ENCODE data around the gene OR6B2.

Gene OR6B2

GRCh38 chr2:240023792-240024191, 6.4 kb downstream of the OR6B2 start:
- Histone ChIP-seq H3K9ac (peak overlapping the region; percentile 80), H3K4me2 (peak overlapping the region; percentile 99), H3K4me1 (ENCODE audit: low read depth, poor library complexity, severe bottlenecking) (peaks cover 13% of the 10 kb centered on the region), H3K4me3 (IDR thresholded peaks at IDR 0.05; ENCODE audit: insufficient read depth, low read depth, low read length) (no peak overlapping the region), H3K27me3 (ENCODE audit: insufficient read depth, low read depth) (no peaks in the 10 kb centered on the region), H3K79me2 (ENCODE audit: insufficient read depth, low read depth) (peaks cover 34% of the 10 kb centered on the region), H3K36me3 (ENCODE audit: insufficient read depth) (peaks cover 12% of the 10 kb centered on the region; the same call in 1 of the 2 replicates), H2AFZ (ENCODE audit: low read depth) (no peak overlapping the region), H4K20me1 (ENCODE audit: insufficient read depth) (no peaks in the 10 kb centered on the region), H3K27ac (no peak overlapping the region)
- TF ChIP-seq, protein P1, sequence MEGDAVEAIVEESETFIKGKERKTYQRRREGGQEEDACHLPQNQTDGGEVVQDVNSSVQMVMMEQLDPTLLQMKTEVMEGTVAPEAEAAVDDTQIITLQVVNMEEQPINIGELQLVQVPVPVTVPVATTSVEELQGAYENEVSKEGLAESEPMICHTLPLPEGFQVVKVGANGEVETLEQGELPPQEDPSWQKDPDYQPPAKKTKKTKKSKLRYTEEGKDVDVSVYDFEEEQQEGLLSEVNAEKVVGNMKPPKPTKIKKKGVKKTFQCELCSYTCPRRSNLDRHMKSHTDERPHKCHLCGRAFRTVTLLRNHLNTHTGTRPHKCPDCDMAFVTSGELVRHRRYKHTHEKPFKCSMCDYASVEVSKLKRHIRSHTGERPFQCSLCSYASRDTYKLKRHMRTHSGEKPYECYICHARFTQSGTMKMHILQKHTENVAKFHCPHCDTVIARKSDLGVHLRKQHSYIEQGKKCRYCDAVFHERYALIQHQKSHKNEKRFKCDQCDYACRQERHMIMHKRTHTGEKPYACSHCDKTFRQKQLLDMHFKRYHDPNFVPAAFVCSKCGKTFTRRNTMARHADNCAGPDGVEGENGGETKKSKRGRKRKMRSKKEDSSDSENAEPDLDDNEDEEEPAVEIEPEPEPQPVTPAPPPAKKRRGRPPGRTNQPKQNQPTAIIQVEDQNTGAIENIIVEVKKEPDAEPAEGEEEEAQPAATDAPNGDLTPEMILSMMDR (conservative IDR thresholded peaks at IDR 0.05; ENCODE audit: low read depth, low read length), result no peak

- Histone ChIP-seq H3K36me3 (ENCODE audit: insufficient read depth) (peaks cover 12% of the 10 kb centered on the region; the same call in 1 of the 2 replicates), H3K4me3 (IDR thresholded peaks at IDR 0.05; ENCODE audit: insufficient read depth, low read depth, low read length) (no peak overlapping the region), H3K9ac (no peak overlapping the region), H3K27me3 (ENCODE audit: insufficient read depth, low read depth) (no peaks in the 10 kb centered on the region), H2AFZ (ENCODE audit: low read depth) (no peak overlapping the region), H3K4me2 (no peak overlapping the region), H4K20me1 (ENCODE audit: insufficient read depth) (no peaks in the 10 kb centered on the region), H3K4me1 (ENCODE audit: low read depth, poor library complexity, severe bottlenecking) (peaks cover 13% of the 10 kb centered on the region), H3K79me2 (ENCODE audit: insufficient read depth, low read depth) (peaks cover 34% of the 10 kb centered on the region), H3K27ac (no peak overlapping the region)
- TF ChIP-seq, protein P1 (conservative IDR thresholded peaks at IDR 0.05; ENCODE audit: low read depth, low read length), result peak; percentile 74
Measured at GRCh38 chr2:240021488-240022104, 8.6 kb downstream of the OR6B2 start.

DNA sequence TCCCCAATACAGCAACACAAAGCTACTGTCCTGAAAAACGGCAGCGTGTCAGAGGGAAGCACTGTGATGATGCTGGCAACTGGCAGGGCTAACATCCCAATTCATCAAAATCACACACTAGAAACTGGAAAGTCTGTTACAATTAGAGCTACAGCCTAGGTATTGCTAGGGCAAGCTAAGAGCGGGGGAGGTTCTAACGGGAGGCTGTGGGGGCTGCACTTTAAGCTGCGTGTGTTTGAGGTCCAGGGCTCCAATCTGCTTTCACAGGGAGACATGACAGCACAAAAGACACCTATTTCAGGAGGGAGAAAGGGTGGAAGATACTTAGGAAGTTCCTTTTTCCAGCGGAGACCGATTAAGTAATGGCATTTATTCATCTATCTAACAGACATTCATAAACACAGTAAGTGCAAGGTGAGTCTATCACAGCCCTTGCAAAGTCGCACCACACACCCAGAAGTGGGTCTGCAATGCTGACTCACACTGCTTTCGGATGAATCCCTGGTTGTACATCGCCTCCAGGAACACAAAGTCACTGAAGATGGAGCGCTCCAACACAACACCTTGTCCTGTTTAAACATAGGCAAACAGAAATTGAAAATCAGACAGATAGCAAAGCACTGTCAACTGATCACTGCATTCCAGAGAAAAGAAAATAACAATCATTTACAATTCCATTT, 12.0 kb downstream of the OR6B2 start:
- Histone ChIP-seq H3K4me3 (IDR thresholded peaks at IDR 0.05; ENCODE audit: insufficient read depth, low read depth, low read length) (no peak overlapping the region), H3K79me2 (ENCODE audit: insufficient read depth, low read depth) (peaks cover 17% of the 10 kb centered on the region), H3K4me2 (no peak overlapping the region), H3K27ac (no peak overlapping the region), H3K4me1 (ENCODE audit: low read depth, poor library complexity, severe bottlenecking) (peaks cover 1% of the 10 kb centered on the region), H3K9ac (no peak overlapping the region), H2AFZ (ENCODE audit: low read depth) (no peak overlapping the region), H3K36me3 (ENCODE audit: insufficient read depth) (peaks cover 20% of the 10 kb centered on the region; the same call in 1 of the 2 replicates), H3K27me3 (ENCODE audit: insufficient read depth, low read depth) (no peaks in the 10 kb centered on the region), H4K20me1 (ENCODE audit: insufficient read depth) (no peaks in the 10 kb centered on the region)
- TF ChIP-seq, protein P1 (conservative IDR thresholded peaks at IDR 0.05; ENCODE audit: low read depth, low read length), result no peak

DNA sequence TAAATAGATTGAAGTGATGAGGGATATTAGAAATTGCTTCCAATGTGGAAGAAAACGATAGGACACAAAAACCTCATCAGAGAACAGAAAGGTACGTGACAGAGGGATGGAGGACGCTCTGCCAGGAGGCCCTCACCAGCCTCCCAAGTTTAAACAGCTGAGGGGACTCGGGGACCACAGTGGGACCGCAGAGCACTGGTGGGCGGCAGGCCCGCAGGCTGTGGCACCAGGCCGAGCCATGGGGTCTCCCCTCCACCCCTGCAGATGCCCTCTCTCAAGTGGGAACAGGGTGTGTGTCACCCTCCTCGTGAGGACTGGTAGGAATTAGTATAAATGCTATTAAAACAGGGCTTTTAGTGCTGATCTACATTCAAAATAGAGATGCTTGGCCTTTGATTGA, 15.9 kb downstream of the OR6B2 start:
- Histone ChIP-seq H3K9ac (no peak overlapping the region), H2AFZ (ENCODE audit: low read depth) (no peak overlapping the region), H3K4me3 (IDR thresholded peaks at IDR 0.05; ENCODE audit: insufficient read depth, low read depth, low read length) (no peak overlapping the region), H3K27ac (no peak overlapping the region), H3K36me3 (ENCODE audit: insufficient read depth) (0 out of 2 replicates have a peak, but pooled peaks cover 8% of the 10 kb centered on the region), H4K20me1 (ENCODE audit: insufficient read depth) (no peaks in the 10 kb centered on the region), H3K27me3 (ENCODE audit: insufficient read depth, low read depth) (no peaks in the 10 kb centered on the region), H3K79me2 (ENCODE audit: insufficient read depth, low read depth) (no peaks in the 10 kb centered on the region), H3K4me2 (no peak overlapping the region), H3K4me1 (ENCODE audit: low read depth, poor library complexity, severe bottlenecking) (no peaks in the 10 kb centered on the region)
- TF ChIP-seq, protein P1 (conservative IDR thresholded peaks at IDR 0.05; ENCODE audit: low read depth, low read length), result no peak

All from KMS-11 (cell line).